HCT116 (cell line): Measurements from ENCODE around the gene SPACA4. TPM values are rescaled to one million over a fixed set of nuclear protein-coding genes. Genes with fewer than 3 reads are reported as not detected.

Source experiments
- ATAC-seq: fragments of 200-7000 bp; cut with Tn5 transposase; 2 replicates; pipeline ENCODE4 v1.9.1; 2020; ENCODE audit warnings: mild to moderate bottlenecking, moderate library complexity
- BruUV-seq: library from RNA; stranded (reverse); fragments of 400-500 nt; replicated peaks from 2 replicates; lab custom pipeline; 2021; lab: Mats Ljungman, UMichigan
- CTCF ChIA-PET: fragments of 300-600 bp; sonication (Branson Sonifier 250); formaldehyde crosslinking; loops from one replicate; lab custom pipeline; 2021; ENCODE audit warnings: antibody characterized with exemption; lab: Charles Lee
- POLR2A ChIA-PET: fragments of 300-600, 350-600 bp; sonication (Branson Sonifier 250); formaldehyde crosslinking; loops from one replicate; lab custom pipeline; 2021; ENCODE audit warnings: antibody characterized with exemption; lab: Charles Lee
- RAD21 ChIA-PET, 2 experiments: fragments of 300-600 bp; sonication (Branson Sonifier 250); formaldehyde crosslinking; loops; one replicate each; lab custom pipeline; 2023; ENCODE audit warnings: low total read pairs in 2 of 2; ENCODE audit not compliant: uncharacterized antibody in 2 of 2, unreplicated experiment in 2 of 2, low non-redundant PET in 1 of 2; lab: Charles Lee
- DNase-seq: peaks from one replicate; pipeline ENCODE4 v3.0.0-alpha.2; 2010; ENCODE audit warnings: low read depth, low spot score
- H2AFZ ChIP-seq: fragments of 200-600 bp; shearing (Covaris generic), sonication (generic); 2 replicates; pipeline ENCODE4 v1.6.1; 2017; ENCODE audit warnings: low read depth, mixed run types, mixed read lengths, antibody characterized with exemption, low read length; ENCODE audit not compliant: poor library complexity, severe bottlenecking
- H3K27ac ChIP-seq: 2 replicates; pipeline ENCODE4 v1.5.1; 2012; ENCODE audit warnings: low read depth, low read length
- H3K27me3 ChIP-seq: fragments of 200-600 bp; sonication (generic); 2 replicates; pipeline ENCODE4 v1.6.1; 2016; ENCODE audit warnings: mixed run types, low read length, mixed read lengths; ENCODE audit not compliant: insufficient read depth
- H3K36me3 ChIP-seq, 2 experiments: fragments of 200-500 bp in 1 of 2; fragments of 200-600 bp in 1 of 2; sonication (Bioruptor generic) in 1 of 2; sonication (generic) in 1 of 2; 2 replicates each; pipeline versions ENCODE4 v1.5.1 to v1.6.1; 2014 to 2016; ENCODE audit warnings: low read length in 2 of 2, inconsistent platforms in 1 of 2, mixed read lengths in 1 of 2, mixed run types in 1 of 2; ENCODE audit not compliant: insufficient read depth in 2 of 2, control insufficient read depth in 1 of 2
- H3K4me1 ChIP-seq, 2 experiments: fragments of 200-600 bp in 1 of 2; sonication (generic) in 1 of 2; 2 replicates each; pipeline versions ENCODE4 v1.5.1 to v1.6.1; 2012 to 2017; ENCODE audit warnings: low read length in 2 of 2, inconsistent platforms in 1 of 2, mild to moderate bottlenecking in 1 of 2, mixed read lengths in 1 of 2, mixed run types in 1 of 2, moderate library complexity in 1 of 2; ENCODE audit not compliant: insufficient read depth in 2 of 2, control insufficient read depth in 1 of 2
- H3K4me2 ChIP-seq: fragments of 200-600 bp; sonication (generic); 2 replicates; pipeline ENCODE4 v1.6.1; 2017; ENCODE audit warnings: mixed run types, low read length, mixed read lengths
- H3K4me3 ChIP-seq, 2 experiments: fragments of 200-600 bp in 1 of 2; sonication (generic) in 1 of 2; replicated peaks in 1 of 2; 2 replicates each; pipeline ENCODE4 v1.5.1; 2011 to 2016; ENCODE audit warnings: low read length in 2 of 2, control low read depth in 1 of 2, low read depth in 1 of 2, mild to moderate bottlenecking in 1 of 2, mixed read lengths in 1 of 2, mixed run types in 1 of 2
- H3K79me2 ChIP-seq: fragments of 200-600 bp; sonication (generic); 2 replicates; pipeline ENCODE4 v1.6.1; 2017; ENCODE audit warnings: mild to moderate bottlenecking, mixed run types, low read length, moderate library complexity, mixed read lengths; ENCODE audit not compliant: insufficient read depth
- H3K9ac ChIP-seq: fragments of 200-600 bp; sonication (generic); 2 replicates; pipeline ENCODE4 v1.6.1; 2016; ENCODE audit warnings: low read length, mixed read lengths
- H3K9me2 ChIP-seq: fragments of 200-600 bp; sonication (generic), shearing (Covaris generic); 2 replicates; pipeline ENCODE4 v1.6.1; 2017; ENCODE audit warnings: mixed run types, mild to moderate bottlenecking, moderate library complexity; ENCODE audit not compliant: insufficient read depth
- H3K9me3 ChIP-seq, 2 experiments: fragments of 200-500 bp in 1 of 2; fragments of 200-600 bp in 1 of 2; sonication (Bioruptor generic) in 1 of 2; sonication (generic) in 1 of 2; 2 replicates each; pipeline ENCODE4 v1.6.1; 2014 to 2017; ENCODE audit warnings: low read length in 2 of 2, mixed read lengths in 2 of 2, inconsistent platforms in 1 of 2, low read depth in 1 of 2, mild to moderate bottlenecking in 1 of 2, mixed run types in 1 of 2, moderate library complexity in 1 of 2; ENCODE audit not compliant: control insufficient read depth in 1 of 2, insufficient read depth in 1 of 2
- H4K20me1 ChIP-seq: fragments of 200-600 bp; sonication (generic), shearing (Covaris generic); 2 replicates; pipeline ENCODE4 v1.6.1; 2017; ENCODE audit warnings: mixed run types, mild to moderate bottlenecking, moderate library complexity; ENCODE audit not compliant: insufficient read depth
- ATF3 ChIP-seq: IDR thresholded peaks from 2 replicates; pipeline ENCODE4 v1.6.1; 2012
- CEBPB ChIP-seq: IDR thresholded peaks from 2 replicates; pipeline ENCODE4 v1.6.1; 2012; ENCODE audit warnings: low read depth
- ELF1 ChIP-seq: IDR thresholded peaks from 2 replicates; pipeline ENCODE4 v1.6.1; 2012; ENCODE audit warnings: low read depth, borderline replicate concordance
- EZH2 ChIP-seq: fragments of 200-600 bp; sonication (generic); IDR thresholded peaks from 2 replicates; pipeline ENCODE4 v1.6.1; 2017; ENCODE audit warnings: antibody characterized with exemption, mixed run types
- EZH2phosphoT487 ChIP-seq: fragments of 200-600 bp; IDR thresholded peaks from 2 replicates; pipeline ENCODE4 v1.6.1; 2018; ENCODE audit warnings: antibody characterized with exemption, borderline replicate concordance
- FOSL1 ChIP-seq: IDR thresholded peaks from 2 replicates; pipeline ENCODE4 v1.6.1; 2012; ENCODE audit warnings: low read depth
- JUND ChIP-seq: IDR thresholded peaks from 2 replicates; pipeline ENCODE4 v1.6.1; 2012
- POLR2A ChIP-seq: IDR thresholded peaks from 2 replicates; pipeline ENCODE4 v1.7.0; 2011; ENCODE audit warnings: borderline replicate concordance; ENCODE audit not compliant: insufficient read depth, insufficient read length; ENCODE audit errors: extremely low read depth
- POLR2AphosphoS5 ChIP-seq: IDR thresholded peaks from 2 replicates; pipeline ENCODE4 v1.6.1; 2011; ENCODE audit warnings: mild to moderate bottlenecking, low read depth, low read length, moderate library complexity
- SIN3A ChIP-seq: IDR thresholded peaks from 2 replicates; pipeline ENCODE4 v1.6.1; 2012; ENCODE audit warnings: low read depth
- SP1 ChIP-seq: IDR thresholded peaks from 2 replicates; pipeline ENCODE4 v1.6.1; 2012; ENCODE audit warnings: low read depth
- SRF ChIP-seq: IDR thresholded peaks from 2 replicates; pipeline ENCODE4 v1.6.1; 2012; ENCODE audit warnings: low read depth
- YY1 ChIP-seq: IDR thresholded peaks from 2 replicates; pipeline ENCODE4 v1.6.1; 2011; ENCODE audit warnings: low read length, low read depth, moderate library complexity, mild to moderate bottlenecking; ENCODE audit not compliant: insufficient replicate concordance; ENCODE audit errors: extremely low read depth
- ZBTB33 ChIP-seq: IDR thresholded peaks from 2 replicates; pipeline ENCODE4 v1.6.1; 2011; ENCODE audit warnings: mild to moderate bottlenecking, low read length, moderate library complexity; ENCODE audit not compliant: insufficient replicate concordance; ENCODE audit errors: extremely low read depth
- intact Hi-C: fragments of 100-400 bp; cut with micrococcal nuclease; formaldehyde crosslinking; loops from 2 replicates; pipeline ENCODE4 v1.10.0; 2022
- total RNA-seq: library from RNA; stranded (reverse); gene quantifications from one replicate; pipeline ENCODE4 v1.2.1, GENCODE V29; 2021; ENCODE audit not compliant: unreplicated experiment

Gene SPACA4
- total RNA-seq, 1 experiment from 2014 or later: not detected

DNA sequence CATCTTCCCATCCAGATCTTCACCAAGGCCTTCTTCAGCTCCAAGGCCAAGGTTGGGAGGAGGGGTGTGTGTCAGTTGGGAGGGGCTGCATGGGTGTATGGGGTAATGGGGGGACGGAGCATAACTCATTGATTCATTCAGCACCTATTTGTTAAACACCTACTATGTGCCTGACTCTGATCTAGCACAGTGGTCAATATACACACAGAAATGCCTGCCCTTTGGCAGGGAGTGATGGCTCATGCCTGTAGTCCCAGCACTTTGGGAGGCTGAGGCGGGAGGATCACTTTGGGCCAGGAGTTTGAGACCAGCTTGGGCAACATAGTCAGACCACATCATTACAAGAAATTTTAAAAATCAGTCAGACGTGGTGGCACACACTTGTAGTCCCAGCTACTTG lies 19.2 kb upstream of the SPACA4 start:
- CTCF ChIA-PET: interaction anchor here (0.6 to 7.7 kb wide), 2 partner anchors 80 to 255 kb away, joined by 3 to 276 read pairs; no protein-coding TSS in a partner anchor
- POLR2A ChIA-PET: interaction anchor here (0.9 kb wide), 1 partner anchor 32 kb away, joined by 3 read pairs; the partner anchor contains the start of genes RPL18 and SPHK2

More for the DNA sequence above, 19.2 kb upstream of the SPACA4 start:
- DNase-seq: no peak
- RAD21 ChIA-PET: interaction anchor here in 1 of 2 experiments (0.6 to 1.0 kb wide), 2 partner anchors 81 to 85 kb away, joined by 3 to 6 read pairs; no protein-coding TSS in a partner anchor
- no peak overlapping the region for H3K9ac ChIP-seq
- no peak for TF ChIP-seq POLR2A
- no peak for TF ChIP-seq ELF1
- no peak for TF ChIP-seq EZH2phosphoT487
- no peak for TF ChIP-seq JUND
- TF ChIP-seq SRF: no peak
- no peak for TF ChIP-seq SP1
- no peak for TF ChIP-seq ZBTB33
- TF ChIP-seq FOSL1: no peak
- no peak for TF ChIP-seq YY1
- TF ChIP-seq ATF3: no peak
- TF ChIP-seq SIN3A: no peak
- TF ChIP-seq CEBPB: no peak
- no peak for TF ChIP-seq EZH2
- TF ChIP-seq POLR2AphosphoS5: no peak
- TF ChIP-seq, all 23 proteins: peak for 0
- intact Hi-C loops: loop anchor here (10.0 kb wide), 1 partner anchor 263 kb away; the partner anchor contains the start of gene EMP3
- no peak overlapping the region for H2AFZ ChIP-seq
- no peak overlapping the region for H3K27ac ChIP-seq
- no TSS peak for BruUV-seq
- peaks cover 15 to 36% of the 10 kb centered on the region in 2 experiments for H3K4me1 ChIP-seq
- no peaks in the 10 kb centered on the region for H4K20me1 ChIP-seq
- H3K79me2 ChIP-seq: no peaks in the 10 kb centered on the region
- no peaks in the 10 kb centered on the region for H3K9me3 ChIP-seq
- H3K27me3 ChIP-seq: no peaks in the 10 kb centered on the region
- H3K36me3 ChIP-seq: no peaks in the 10 kb centered on the region
- ATAC-seq: no peak
- no peaks in the 10 kb centered on the region for H3K9me2 ChIP-seq
- H3K4me2 ChIP-seq: no peak overlapping the region
- no peak overlapping the region for H3K4me3 ChIP-seq
